Neuronal stem cell (in vitro differentiated cells): ENCODE measurements around the gene C3orf33.

Experiments
- DNase-seq: peaks from one replicate; pipeline ENCODE4 v3.0.0-alpha.2; 2013; ENCODE audit warnings: low spot score
- H2AFZ ChIP-seq: one replicate; pipeline ENCODE4 v1.6.1; 2013; ENCODE audit warnings: mild to moderate bottlenecking, low read length, inconsistent platforms
- H2AK5ac ChIP-seq: 2 replicates; pipeline ENCODE4 v1.6.1; 2013; ENCODE audit warnings: low read depth, mild to moderate bottlenecking, inconsistent platforms, low read length, moderate library complexity, mixed read lengths
- H2BK120ac ChIP-seq: 2 replicates; pipeline ENCODE4 v1.6.1; 2013; ENCODE audit warnings: low read depth, mild to moderate bottlenecking, inconsistent platforms, low read length, moderate library complexity, mixed read lengths
- H2BK12ac ChIP-seq: one replicate; pipeline ENCODE4 v1.6.1; 2013; ENCODE audit warnings: low read length, inconsistent platforms
- H2BK15ac ChIP-seq: 2 replicates; pipeline ENCODE4 v1.6.1; 2013; ENCODE audit warnings: mild to moderate bottlenecking, low read length, inconsistent platforms, mixed read lengths
- H2BK5ac ChIP-seq: one replicate; pipeline ENCODE4 v1.6.1; 2013; ENCODE audit warnings: inconsistent platforms, mild to moderate bottlenecking, low read length, moderate library complexity
- H3K14ac ChIP-seq: one replicate; pipeline ENCODE4 v1.6.1; 2013; ENCODE audit warnings: low read length, inconsistent platforms
- H3K18ac ChIP-seq: 2 replicates; pipeline ENCODE4 v1.6.1; 2013; ENCODE audit warnings: low read length, inconsistent platforms
- H3K23ac ChIP-seq: 2 replicates; pipeline ENCODE4 v1.6.1; 2013; ENCODE audit warnings: low read depth, mild to moderate bottlenecking, mixed read lengths, low read length, inconsistent platforms; ENCODE audit not compliant: poor library complexity
- H3K27ac ChIP-seq: replicated peaks from 3 replicates; pipeline ENCODE4 v1.5.1; 2013; ENCODE audit warnings: low read length, inconsistent platforms
- H3K27me3 ChIP-seq, 3 experiments: 2 replicates each; pipeline ENCODE4 v1.6.1; 2013; ENCODE audit warnings: low read length in 3 of 3, mild to moderate bottlenecking in 2 of 3, inconsistent platforms in 1 of 3, low read depth in 1 of 3, mixed read lengths in 1 of 3, moderate library complexity in 1 of 3; ENCODE audit not compliant: control insufficient read depth in 3 of 3, insufficient read depth in 3 of 3
- H3K36me3 ChIP-seq, 2 donors: replicated peaks in 1 of 2; 2 replicates each; pipeline ENCODE4 v1.6.1; 2013; ENCODE audit warnings: low read length in 2 of 2; ENCODE audit not compliant: control insufficient read depth in 2 of 2, insufficient read depth in 2 of 2
- H3K4ac ChIP-seq: 2 replicates; pipeline ENCODE4 v1.6.1; 2013; ENCODE audit warnings: inconsistent platforms, mild to moderate bottlenecking, low read length, moderate library complexity
- H3K4me1 ChIP-seq, 2 donors: 1 replicate in 1 of 2; 2 replicates in 1 of 2; pipeline ENCODE4 v1.6.1; 2013; ENCODE audit warnings: low read length in 2 of 2, low read depth in 1 of 2; ENCODE audit not compliant: control insufficient read depth in 2 of 2, insufficient read depth in 1 of 2
- H3K4me2 ChIP-seq: one replicate; pipeline ENCODE4 v1.6.1; 2013; ENCODE audit warnings: mild to moderate bottlenecking, low read length, inconsistent platforms; ENCODE audit not compliant: insufficient read depth, poor library complexity, severe bottlenecking
- H3K4me3 ChIP-seq, 2 donors: 2 replicates each; pipeline ENCODE4 v1.5.1; 2013; ENCODE audit warnings: low read length in 2 of 2, mild to moderate bottlenecking in 2 of 2, inconsistent platforms in 1 of 2, moderate library complexity in 1 of 2
- H3K79me1 ChIP-seq: one replicate; pipeline ENCODE4 v1.6.1; 2013; ENCODE audit warnings: low read depth, mild to moderate bottlenecking, inconsistent platforms, low read length, moderate library complexity
- H3K9ac ChIP-seq: one replicate; pipeline ENCODE4 v1.6.1; 2013; ENCODE audit warnings: mild to moderate bottlenecking, low read depth, low read length, inconsistent platforms; ENCODE audit not compliant: poor library complexity
- H3K9me3 ChIP-seq, 2 donors: replicated peaks in 1 of 2; 2 replicates each; pipeline versions ENCODE3 to v1.6.1; 2013; ENCODE audit warnings: low read length in 2 of 2, mild to moderate bottlenecking in 2 of 2, inconsistent platforms in 1 of 2, low read depth in 1 of 2, mixed read lengths in 1 of 2, moderate library complexity in 1 of 2; ENCODE audit not compliant: control insufficient read depth in 2 of 2, insufficient read depth in 1 of 2
- H4K8ac ChIP-seq: one replicate; pipeline ENCODE4 v1.6.1; 2013; ENCODE audit warnings: low read depth, mild to moderate bottlenecking, inconsistent platforms, low read length, moderate library complexity
- H4K91ac ChIP-seq: one replicate; pipeline ENCODE4 v1.6.1; 2013; ENCODE audit warnings: low read length, low read depth, mild to moderate bottlenecking, inconsistent platforms; ENCODE audit not compliant: poor library complexity
- WGBS, 2 donors: extraction: QIAGEN DNeasy Blood & Tissue Kit; methylation state at CpG; one replicate each; pipeline ENCODE4 v1.1.7; 2013; ENCODE audit warnings: missing lambda C conversion rate in 2 of 2, mixed read lengths in 1 of 2; ENCODE audit not compliant: insufficient read length in 2 of 2, insufficient replicate concordance in 1 of 2; ENCODE audit errors: extremely low coverage in 2 of 2; 5-methylcytosine and 5-hydroxymethylcytosine counted together

The C3orf33 gene

GRCh38 chr3:155727836-155728235, 78.2 kb downstream of the C3orf33 start:
- H4K91ac ChIP-seq = no peak overlapping the region
- peaks cover 4 to 47% of the 10 kb centered on the region in 2 donors for H3K9me3 ChIP-seq
- no peak overlapping the region for H4K8ac ChIP-seq
- H3K14ac ChIP-seq = no peak overlapping the region
- peaks cover 0 to 86% of the 10 kb centered on the region in 2 donors for H3K36me3 ChIP-seq
- H3K79me1 ChIP-seq = peaks cover 13% of the 10 kb centered on the region
- H2AK5ac ChIP-seq = no peak overlapping the region
- H3K27ac ChIP-seq = no peak overlapping the region
- no peak for DNase-seq
- no peak overlapping the region for H3K18ac ChIP-seq
- H2BK120ac ChIP-seq = no peak overlapping the region
- H3K4me1 ChIP-seq = no peaks in the 10 kb centered on the region
- no CpG with 5 or more reads among the region's 3 CpGs for WGBS, 2 donors
- no peak overlapping the region for H3K9ac ChIP-seq
- no peak overlapping the region for H2BK15ac ChIP-seq
- H3K4ac ChIP-seq = no peak overlapping the region
- no peak overlapping the region for H3K4me2 ChIP-seq
- H2AFZ ChIP-seq = no peak overlapping the region
- H2BK12ac ChIP-seq = no peak overlapping the region
- no peak overlapping the region for H3K4me3 ChIP-seq
- no peak overlapping the region for H3K23ac ChIP-seq
- H3K27me3 ChIP-seq = no peaks in the 10 kb centered on the region
- no peak overlapping the region for H2BK5ac ChIP-seq

GRCh38 chr3:155714295-155714718, 91.8 kb downstream of the C3orf33 start:
- no peak overlapping the region for H3K18ac ChIP-seq
- no peak overlapping the region for H2AK5ac ChIP-seq
- no peak overlapping the region for H3K14ac ChIP-seq
- no peak overlapping the region for H2BK5ac ChIP-seq
- no peak overlapping the region for H2BK15ac ChIP-seq
- H3K27ac ChIP-seq = peak overlapping the region; percentile 52
- peaks cover 10 to 16% of the 10 kb centered on the region in 2 donors for H3K4me1 ChIP-seq
- WGBS, 2 donors = no CpG with 5 or more reads among the region's 5 CpGs
- H3K27me3 ChIP-seq = no peaks in the 10 kb centered on the region
- no peak overlapping the region for H2BK12ac ChIP-seq
- no peak overlapping the region for H3K4me3 ChIP-seq
- no peak overlapping the region for H4K8ac ChIP-seq
- peak; percentile 61 for DNase-seq
- no peak overlapping the region for H2BK120ac ChIP-seq
- H4K91ac ChIP-seq = no peak overlapping the region
- H2AFZ ChIP-seq = no peak overlapping the region
- no peak overlapping the region for H3K4ac ChIP-seq
- H3K9ac ChIP-seq = no peak overlapping the region
- peak overlapping the region; percentile 14 for H3K4me2 ChIP-seq
- H3K79me1 ChIP-seq = peaks cover 3% of the 10 kb centered on the region
- H3K36me3 ChIP-seq = peaks cover 0 to 64% of the 10 kb centered on the region in 2 donors
- H3K23ac ChIP-seq = no peak overlapping the region
- peaks cover 7 to 23% of the 10 kb centered on the region in 2 donors for H3K9me3 ChIP-seq
